Measurements from ENCODE around the gene AMY2B.
"Not testable (repeated sequence)": the region's sequence is repeated elsewhere in the genome, so short reads cannot be mapped to it uniquely, and the experiment has no call there.

The AMY2B gene

DNA sequence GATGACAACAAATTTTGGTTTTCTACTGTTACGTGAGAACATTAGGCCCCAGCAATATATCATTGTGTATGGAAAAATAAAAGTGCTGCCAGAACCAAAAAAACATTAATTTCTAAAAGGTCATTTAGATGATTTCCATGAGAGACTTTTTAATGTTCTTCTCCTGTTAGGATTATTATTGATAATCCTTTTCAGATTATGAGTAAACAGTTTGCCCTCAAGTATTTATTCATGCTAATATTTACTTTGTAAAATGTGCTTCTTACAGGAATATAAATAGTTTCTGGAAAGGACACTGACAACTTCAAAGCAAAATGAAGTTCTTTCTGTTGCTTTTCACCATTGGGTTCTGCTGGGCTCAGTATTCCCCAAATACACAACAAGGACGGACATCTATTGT, at the start of gene AMY2B:
TSS of gene AMY2B (plus strand) at position 301 of the 400 bp plus-strand sequence. CDS start at position 315, 14 bp downstream.
- DNase-seq (ENCODE audit: low read depth, low spot score): not testable (repeated sequence)

- no peak for DNase-seq (ENCODE audit: low read depth, low spot score)
Observed at GRCh38 chr1:103523346-103523745, 48.0 kb upstream of the AMY2B start.

- DNase-seq (ENCODE audit: low read depth, low spot score): peak; percentile 76
Observed at GRCh38 chr1:103525114-103525606, 46.2 kb upstream of the AMY2B start.

GRCh38 chr1:103525607-103526507, 45.5 kb upstream of the AMY2B start, which contains the start of gene RNPC3:
Gene RNPC3 (plus strand): TSS chr1:103525699. CDS start chr1:103526071, 372 bp downstream.
- DNase-seq (ENCODE audit: low read depth, low spot score): peak; percentile 95

DNA sequence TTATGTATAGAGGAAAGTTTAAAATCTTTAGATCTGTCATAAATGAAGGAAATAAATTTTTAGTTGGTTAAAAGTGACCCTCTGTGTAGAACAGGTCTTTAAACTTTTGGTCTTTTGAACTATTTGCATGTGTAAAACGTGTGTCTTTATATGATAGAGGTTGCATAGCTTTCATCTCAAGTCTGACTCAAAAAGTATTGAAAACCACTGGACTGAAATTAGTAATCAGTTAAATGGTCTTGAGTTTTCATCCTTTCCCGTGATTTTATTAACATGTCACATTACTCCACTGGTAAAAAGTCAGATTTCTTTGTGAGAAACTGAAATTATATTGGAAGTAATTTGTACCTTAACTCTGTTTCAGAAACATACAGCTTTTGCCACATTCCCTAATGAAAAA, 44.1 kb upstream of the AMY2B start:
- DNase-seq (ENCODE audit: low read depth, low spot score): no peak

- no peak for DNase-seq (ENCODE audit: low read depth, low spot score)
Observed at GRCh38 chr1:103529746-103530145, 41.6 kb upstream of the AMY2B start.

DNA sequence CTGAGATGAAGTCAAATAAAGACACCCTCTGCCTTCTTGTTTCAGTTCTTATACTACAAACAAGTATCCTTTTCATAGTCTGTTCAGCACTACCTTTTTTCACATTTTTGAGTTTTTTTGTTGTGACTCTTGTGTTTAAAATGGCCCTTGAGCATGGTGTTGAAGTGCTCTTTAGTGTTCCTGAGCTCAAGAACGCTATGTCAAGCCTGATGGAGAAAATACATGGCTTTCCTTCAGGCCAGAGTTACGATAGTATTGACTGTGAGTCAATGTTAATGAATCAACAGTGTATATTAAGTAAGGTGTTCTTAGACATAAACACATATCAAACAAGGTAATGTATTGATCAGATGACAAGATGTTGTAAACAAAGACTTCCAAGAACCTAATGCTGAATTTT, 33.2 kb upstream of the AMY2B start:
- DNase-seq (ENCODE audit: low read depth, low spot score): no peak

- DNase-seq (ENCODE audit: low read depth, low spot score): no peak
Observed at GRCh38 chr1:103541431-103541830, 30.0 kb upstream of the AMY2B start.

DNA sequence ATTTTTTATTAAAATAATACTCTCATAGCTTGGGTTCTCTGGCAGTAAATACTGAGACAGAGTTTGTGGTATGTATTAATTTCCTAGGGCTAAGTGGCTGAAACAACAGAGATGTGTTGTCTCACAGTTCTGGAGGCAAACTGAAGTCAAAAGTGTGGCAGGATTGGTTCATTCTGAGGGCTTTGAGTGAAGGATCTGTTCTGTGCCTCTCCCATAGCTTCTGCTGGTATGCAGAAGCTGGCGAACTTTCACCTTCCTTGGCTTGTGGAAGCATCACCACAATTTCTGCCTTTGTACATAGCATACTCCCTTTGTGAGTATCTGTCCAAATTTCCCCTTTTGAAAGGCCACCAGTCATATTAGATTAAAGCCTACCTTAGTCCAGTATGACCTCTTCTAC, 24.9 kb upstream of the AMY2B start:
- no peak for DNase-seq (ENCODE audit: low read depth, low spot score)

GRCh38 chr1:103547840-103548239, 23.5 kb upstream of the AMY2B start:
- no peak for DNase-seq (ENCODE audit: low read depth, low spot score)

DNA sequence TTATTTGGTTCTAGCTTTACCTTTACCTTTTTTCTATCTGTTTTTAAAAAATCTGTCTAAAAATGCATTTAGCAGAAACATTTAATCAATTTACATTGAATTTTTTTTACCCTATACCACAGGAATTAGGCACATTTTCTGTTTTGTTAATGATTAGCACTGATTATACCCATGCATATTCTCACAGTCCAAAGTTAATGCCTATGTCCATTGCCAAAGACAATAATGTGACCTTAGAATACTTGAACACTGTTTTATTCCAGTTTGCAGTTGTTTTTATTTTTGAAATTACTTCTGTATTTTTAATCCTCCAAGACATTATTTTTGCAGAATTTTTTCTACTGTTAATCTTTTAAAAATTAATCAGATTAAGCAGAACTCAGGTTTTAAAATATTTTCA, 11.0 kb upstream of the AMY2B start:
- no peak for DNase-seq (ENCODE audit: low read depth, low spot score)

DNA sequence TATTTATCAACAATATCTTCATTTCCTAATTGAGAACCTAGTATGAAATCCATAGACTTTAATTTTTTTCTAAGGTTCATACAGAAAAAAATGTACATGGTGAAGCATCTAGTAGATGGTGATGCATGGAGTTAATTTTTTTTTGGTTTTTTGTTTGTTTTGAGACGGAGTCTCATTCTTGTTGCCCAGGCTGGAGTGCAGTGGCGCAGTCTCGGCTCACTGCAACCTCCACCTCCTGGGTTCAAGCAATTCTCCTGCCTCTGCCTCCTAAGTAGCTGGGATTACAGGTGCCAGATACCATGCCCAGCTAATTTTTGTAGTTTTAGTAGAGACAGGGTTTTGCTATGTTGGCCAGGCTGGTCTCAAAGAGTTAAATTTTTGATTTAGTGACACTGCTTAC, 10.3 kb upstream of the AMY2B start:
- DNase-seq (ENCODE audit: low read depth, low spot score): not testable (repeated sequence)

DNA sequence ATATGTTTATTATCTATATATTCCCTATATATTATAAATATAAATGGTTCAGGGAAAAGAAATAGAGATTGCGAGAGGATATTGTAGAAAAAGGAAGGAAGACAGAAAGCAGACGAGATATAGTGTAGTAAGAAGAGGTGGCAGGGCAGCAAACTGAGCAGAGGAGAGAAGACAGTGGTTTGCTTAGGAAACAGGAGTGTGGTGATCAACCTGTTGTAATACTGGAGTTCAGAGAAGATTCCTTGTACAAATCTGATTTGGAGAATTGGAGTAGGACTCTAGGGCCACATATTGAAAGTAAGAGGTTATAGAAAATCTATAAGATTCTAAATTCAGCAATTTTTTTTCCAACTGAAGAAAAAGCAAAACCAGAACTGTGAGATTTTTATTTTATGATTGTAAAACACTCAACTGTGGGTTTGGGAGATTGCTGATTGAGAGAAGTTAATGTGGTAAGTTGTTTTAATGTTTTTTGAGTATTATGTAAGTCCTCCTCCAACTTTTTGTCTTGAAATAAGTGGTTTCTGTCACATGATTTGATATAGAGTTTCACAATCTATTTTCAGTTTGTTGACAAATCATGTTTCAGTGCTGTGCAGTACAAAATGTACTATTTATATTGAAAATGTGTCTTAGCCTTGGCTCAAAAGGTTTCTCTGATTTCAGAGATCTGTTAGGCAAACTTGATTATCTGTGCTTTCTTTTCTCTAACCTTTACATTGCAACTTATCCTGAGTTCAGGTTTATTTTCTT, 9.6 kb upstream of the AMY2B start:
- DNase-seq (ENCODE audit: low read depth, low spot score): no peak

DNA sequence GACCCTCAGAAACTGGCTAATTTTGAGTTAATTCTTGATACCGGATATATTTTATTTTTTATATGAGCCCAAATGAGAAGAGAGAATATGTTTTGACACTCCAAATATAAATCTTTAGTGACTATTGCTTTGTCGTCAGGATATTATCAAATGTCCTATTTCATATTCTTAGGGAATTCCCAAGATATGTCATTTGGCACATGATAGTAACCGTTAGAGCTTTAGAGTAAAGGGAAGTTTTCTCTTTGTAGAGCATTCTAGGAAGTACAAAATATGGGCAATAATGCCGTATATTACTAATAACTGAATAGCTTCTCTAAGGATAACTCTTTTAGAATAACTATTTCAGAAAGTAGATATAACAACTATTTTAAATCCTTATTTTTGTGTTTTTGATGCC, 8.3 kb upstream of the AMY2B start:
- no peak for DNase-seq (ENCODE audit: low read depth, low spot score)

GRCh38 chr1:103569493-103569892, 1.9 kb upstream of the AMY2B start:
- no peak for DNase-seq (ENCODE audit: low read depth, low spot score)

GRCh38 chr1:103576065-103576464, 4.7 kb downstream of the AMY2B start:
- peak; percentile 7 for DNase-seq (ENCODE audit: low read depth, low spot score)

DNA sequence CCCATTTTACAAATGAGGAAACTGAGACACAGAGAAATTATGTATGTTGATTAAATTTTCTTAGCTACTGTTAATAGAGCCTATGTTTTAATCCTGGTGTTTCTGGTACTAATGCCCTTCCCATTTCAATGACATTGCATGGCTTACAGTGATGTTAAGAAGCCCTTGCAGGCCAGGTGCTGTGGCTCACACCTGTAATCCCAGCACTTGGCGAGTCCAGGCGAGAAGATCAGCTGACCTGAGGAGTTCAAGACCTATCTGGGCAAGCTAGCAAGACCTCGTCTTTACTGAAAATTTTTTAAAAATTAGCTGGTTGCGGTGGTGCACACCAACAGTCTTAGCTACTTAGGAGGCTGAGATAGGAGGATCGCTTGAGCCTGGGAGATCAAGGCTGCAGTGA, 5.4 kb downstream of the AMY2B start:
- not testable (repeated sequence) for DNase-seq (ENCODE audit: low read depth, low spot score)

DNA sequence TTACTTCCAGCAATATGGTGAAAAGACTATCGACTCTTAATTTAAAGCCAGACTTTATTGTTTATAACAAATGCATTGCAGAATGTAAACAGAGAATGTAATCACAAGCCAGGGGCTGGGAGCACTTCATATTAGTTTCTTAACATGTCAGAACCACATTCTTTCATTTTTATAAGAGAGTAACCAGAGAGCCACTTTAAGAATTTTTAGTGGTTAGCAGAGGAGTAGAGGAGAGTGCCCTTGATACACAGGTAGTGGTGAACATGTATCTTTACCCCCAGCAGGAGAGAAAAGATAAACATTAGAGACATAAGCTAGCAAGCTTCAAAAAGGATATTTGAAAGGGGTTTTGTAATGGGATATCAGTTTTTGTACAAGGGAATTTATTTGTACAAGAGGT, 11.1 kb downstream of the AMY2B start:
- DNase-seq (ENCODE audit: low read depth, low spot score): no peak

DNA sequence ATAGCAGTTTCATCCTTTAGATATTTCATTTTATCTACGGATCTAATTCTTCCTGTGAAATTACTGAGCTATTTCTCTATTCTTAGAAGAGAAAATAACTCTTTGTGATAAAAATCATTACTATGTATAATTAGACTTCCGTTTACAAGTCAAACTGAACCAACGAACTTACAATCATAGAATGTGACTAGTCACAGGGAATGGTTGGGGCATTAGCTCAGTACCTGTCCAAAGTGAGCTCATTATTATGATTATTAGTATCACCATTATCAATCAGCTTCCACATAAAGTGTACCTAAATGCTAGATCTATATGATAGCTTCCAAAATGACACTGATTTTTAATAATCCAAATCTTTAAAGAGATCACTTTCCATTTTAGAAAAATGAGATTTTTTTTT, 12.5 kb downstream of the AMY2B start:
- DNase-seq (ENCODE audit: low read depth, low spot score): no peak

DNA sequence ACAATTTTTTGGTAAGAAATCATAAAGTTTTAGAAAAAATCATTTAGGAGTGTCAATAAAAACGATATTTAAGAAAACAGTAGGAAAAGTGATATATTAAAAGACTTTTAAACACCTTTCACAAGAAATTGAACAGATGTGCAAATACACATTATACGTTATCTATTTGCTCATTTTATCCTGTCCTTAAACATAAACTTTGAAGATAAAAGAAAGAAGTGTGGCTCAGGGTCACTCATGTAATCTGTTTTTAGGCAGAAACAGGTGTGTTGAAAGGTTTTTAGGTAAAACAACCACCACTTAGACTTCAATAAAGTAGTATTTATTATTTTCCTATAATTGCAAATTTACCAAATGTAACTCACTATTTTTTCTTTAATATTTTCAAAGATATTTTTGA, 13.1 kb downstream of the AMY2B start:
- DNase-seq (ENCODE audit: low read depth, low spot score): no peak

GRCh38 chr1:103602740-103603139, 31.4 kb downstream of the AMY2B start:
- DNase-seq (ENCODE audit: low read depth, low spot score): not testable (repeated sequence)

- no peak for DNase-seq (ENCODE audit: low read depth, low spot score)
Observed at GRCh38 chr1:103616362-103616761, 45.0 kb downstream of the AMY2B start.

Measured in astrocyte of the hippocampus (primary cell).